Measurements from ENCODE around the gene CHMP4B.

CHMP4B gene

GRCh38 chr20:33810885-33811775 is at the start of gene CHMP4B:
Gene CHMP4B, plus strand, starts transcription at chr20:33811348. Its CDS starts 121 bp downstream, at chr20:33811469.
- peak within 1 kb of the TSS; percentile 95 for H3K4me3 ChIP-seq (ENCODE audit: low read length)
- DNase-seq (ENCODE audit: low read depth): peak; percentile 99
- TF ChIP-seq CTCF (IDR thresholded peaks at IDR 0.05; ENCODE audit: insufficient read depth, low read depth, low read length, missing control alignments): no peak

GRCh38 chr20:33761698-33762250 is 49.4 kb upstream of the CHMP4B start:
- TF ChIP-seq CTCF (IDR thresholded peaks at IDR 0.05; ENCODE audit: insufficient read depth, low read depth, low read length, missing control alignments): no peak
- no peak overlapping the region for H3K4me3 ChIP-seq (ENCODE audit: low read length)
- no peak for DNase-seq (ENCODE audit: low read depth)

- TF ChIP-seq CTCF (IDR thresholded peaks at IDR 0.05; ENCODE audit: insufficient read depth, low read depth, low read length, missing control alignments): no peak
- no peak for DNase-seq (ENCODE audit: low read depth)
- no peak overlapping the region for H3K4me3 ChIP-seq (ENCODE audit: low read length)
Observed at GRCh38 chr20:33765099-33765498, 46.0 kb upstream of the CHMP4B start.

GRCh38 chr20:33765592-33765991 is 45.6 kb upstream of the CHMP4B start:
- H3K4me3 ChIP-seq (ENCODE audit: low read length): no peak overlapping the region
- no peak for TF ChIP-seq CTCF (IDR thresholded peaks at IDR 0.05; ENCODE audit: insufficient read depth, low read depth, low read length, missing control alignments)
- DNase-seq (ENCODE audit: low read depth): no peak

- H3K4me3 ChIP-seq (ENCODE audit: low read length): no peak overlapping the region
- no peak for DNase-seq (ENCODE audit: low read depth)
- no peak for TF ChIP-seq CTCF (IDR thresholded peaks at IDR 0.05; ENCODE audit: insufficient read depth, low read depth, low read length, missing control alignments)
Observed at GRCh38 chr20:33766686-33767085, 44.5 kb upstream of the CHMP4B start.

- DNase-seq (ENCODE audit: low read depth): no peak
- H3K4me3 ChIP-seq (ENCODE audit: low read length): no peak overlapping the region
- TF ChIP-seq CTCF (IDR thresholded peaks at IDR 0.05; ENCODE audit: insufficient read depth, low read depth, low read length, missing control alignments): no peak
Observed at GRCh38 chr20:33767777-33768138, 43.4 kb upstream of the CHMP4B start.

Data from epithelial cell of esophagus (primary cell).